Measurements from ENCODE around the gene ANKHD1.

- TF ChIP-seq EZH2 (IDR thresholded peaks at IDR 0.05; ENCODE audit: insufficient read depth, poor library complexity, severe bottlenecking), result no peak
- no peak for TF ChIP-seq EZH2phosphoT487 (IDR thresholded peaks at IDR 0.05; ENCODE audit: insufficient read depth, low read depth)
Observed at GRCh38 chr5:140550147-140551079, 148.8 kb downstream of the ANKHD1 start.
